SK-N-SH treated with all-trans-retinoic acid at 6 μM for 48 hours (cell line): ENCODE results near the gene CAST.

Experiments
- ATAC-seq: fragments of 200-7000 bp; cut with Tn5 transposase; 3 replicates; pipeline ENCODE4 v1.9.1; 2020; ENCODE audit warnings: mild to moderate bottlenecking, moderate library complexity
- ARNTL ChIP-seq: fragments of 450-650 bp; formaldehyde crosslinking; IDR thresholded peaks from 2 replicates; pipeline ENCODE4 v1.5.0; 2020; ENCODE audit warnings: low read depth, mild to moderate bottlenecking, moderate library complexity, borderline replicate concordance
- BACH2 ChIP-seq: fragments of 250-450 bp; sonication (Bioruptor Pico); IDR thresholded peaks from 2 replicates; pipeline ENCODE4 v1.9.0; 2021; ENCODE audit warnings: mild to moderate bottlenecking, borderline replicate concordance
- CSDC2 ChIP-seq: fragments of 250-450 bp; sonication (Bioruptor Pico); IDR thresholded peaks from 2 replicates; pipeline ENCODE4 v1.5.0; 2020; ENCODE audit warnings: mild to moderate bottlenecking, moderate library complexity
- CSRNP3 ChIP-seq: fragments of 250-450 bp; sonication (Bioruptor Pico); IDR thresholded peaks from 2 replicates; pipeline ENCODE4 v1.5.1; 2021; ENCODE audit warnings: mild to moderate bottlenecking, moderate library complexity
- ESRRG ChIP-seq: fragments of 250-450 bp; sonication (Bioruptor Pico); IDR thresholded peaks from 2 replicates; pipeline ENCODE4 v1.6.1; 2021; ENCODE audit warnings: mild to moderate bottlenecking
- GLIS3 ChIP-seq: fragments of 250-450 bp; sonication (Bioruptor Pico); IDR thresholded peaks from 2 replicates; pipeline ENCODE4 v1.5.0; 2020; ENCODE audit warnings: mild to moderate bottlenecking, moderate library complexity
- ISL1 ChIP-seq: fragments of 250-450 bp; sonication (Bioruptor Pico); IDR thresholded peaks from 2 replicates; pipeline ENCODE4 v2.1.2; 2022; ENCODE audit warnings: mild to moderate bottlenecking, moderate library complexity
- OSR1 ChIP-seq: fragments of 250-450 bp; sonication (Bioruptor Pico); IDR thresholded peaks from 2 replicates; pipeline ENCODE4 v1.8.0; 2022; ENCODE audit warnings: moderate library complexity, mild to moderate bottlenecking, inconsistent platforms
- POU6F1 ChIP-seq: fragments of 250-450 bp; sonication (Bioruptor Pico); IDR thresholded peaks from 2 replicates; pipeline ENCODE4 v1.8.0; 2021; ENCODE audit warnings: low read depth, mild to moderate bottlenecking, moderate library complexity, borderline replicate concordance
- PPARA ChIP-seq: fragments of 250-450 bp; sonication (Bioruptor Pico); IDR thresholded peaks from 2 replicates; pipeline ENCODE4 v1.5.0; 2020; ENCODE audit warnings: mild to moderate bottlenecking, borderline replicate concordance
- RARB ChIP-seq: fragments of 250-450 bp; sonication (Bioruptor Pico); IDR thresholded peaks from 2 replicates; pipeline ENCODE4 v1.8.0; 2021; ENCODE audit warnings: mild to moderate bottlenecking, moderate library complexity
- SNAI2 ChIP-seq: fragments of 250-450 bp; sonication (Bioruptor Pico); IDR thresholded peaks from 2 replicates; pipeline ENCODE4 v1.5.0; 2020; ENCODE audit warnings: mild to moderate bottlenecking, moderate library complexity
- TCF4 ChIP-seq: fragments of 250-450 bp; sonication (Bioruptor Pico); IDR thresholded peaks from 2 replicates; pipeline ENCODE4 v1.8.0; 2021; ENCODE audit warnings: mild to moderate bottlenecking, moderate library complexity, borderline replicate concordance
- TOX ChIP-seq: fragments of 250-450 bp; sonication (Bioruptor Pico); IDR thresholded peaks from 2 replicates; pipeline ENCODE4 v1.8.0; 2021; ENCODE audit warnings: mild to moderate bottlenecking, moderate library complexity, borderline replicate concordance
- ZC3H10 ChIP-seq: fragments of 250-450 bp; sonication (Bioruptor Pico); IDR thresholded peaks from 2 replicates; pipeline ENCODE4 v1.5.1; 2021; ENCODE audit warnings: mild to moderate bottlenecking, moderate library complexity
- ZFP3 ChIP-seq: fragments of 250-450 bp; sonication (Bioruptor Pico); IDR thresholded peaks from 2 replicates; pipeline ENCODE4 v1.5.0; 2020; ENCODE audit warnings: mild to moderate bottlenecking, moderate library complexity
- ZFP30 ChIP-seq: fragments of 450-650 bp; formaldehyde crosslinking; IDR thresholded peaks from 2 replicates; pipeline ENCODE4 v1.5.0; 2022; ENCODE audit warnings: mild to moderate bottlenecking, moderate library complexity
- ZNF565 ChIP-seq: fragments of 450-650 bp; formaldehyde crosslinking; conservative IDR thresholded peaks from 2 replicates; pipeline ENCODE4 v1.5.0; 2020; ENCODE audit warnings: low read depth, mild to moderate bottlenecking, moderate library complexity
- ZNF70 ChIP-seq: fragments of 450-650 bp; formaldehyde crosslinking; IDR thresholded peaks from 2 replicates; pipeline ENCODE4 v1.5.0; 2020; ENCODE audit warnings: mild to moderate bottlenecking, moderate library complexity
- ZNF8 ChIP-seq: fragments of 450-650 bp; formaldehyde crosslinking; IDR thresholded peaks from 2 replicates; pipeline ENCODE4 v1.5.0; 2020; ENCODE audit warnings: mild to moderate bottlenecking, moderate library complexity
- TF ChIP-seq, protein P1 (sequence below): fragments of 250-450 bp; sonication (Bioruptor Pico); IDR thresholded peaks from 2 replicates; pipeline ENCODE4 v1.8.0; 2020; ENCODE audit warnings: mild to moderate bottlenecking, moderate library complexity, borderline replicate concordance

Gene CAST

GRCh38 chr5:96772111-96772510, 109.9 kb downstream of the CAST start:
- TF ChIP-seq GLIS3 (CRISPR knock-in tag) (no peak), BACH2 (CRISPR knock-in tag) (no peak), POU6F1 (CRISPR knock-in tag) (no peak), ZNF70 (CRISPR knock-in tag) (no peak), CSDC2 (CRISPR knock-in tag) (no peak), ZNF565 (CRISPR knock-in tag) (no peak), ESRRG (CRISPR knock-in tag) (no peak), ARNTL (CRISPR knock-in tag) (no peak)
- TF ChIP-seq, all 23 proteins: peak for 0
- ATAC-seq, result no peak

- TF ChIP-seq ZNF70 (CRISPR knock-in tag) (no peak), ZNF565 (CRISPR knock-in tag) (no peak), CSRNP3 (CRISPR knock-in tag) (no peak), OSR1 (no peak), ARNTL (CRISPR knock-in tag) (no peak)
- TF ChIP-seq, all 23 proteins: peak for 0
- no peak for ATAC-seq
These were observed 110.4 kb downstream of the CAST start for GRCh38 chr5:96772542-96772941.

GRCh38 chr5:96775050-96775449, 112.9 kb downstream of the CAST start:
- no peak for TF ChIP-seq ESRRG (CRISPR knock-in tag)
- TF ChIP-seq BACH2 (CRISPR knock-in tag), result no peak
- TF ChIP-seq ZFP30 (CRISPR knock-in tag), result no peak
- no peak for TF ChIP-seq ARNTL (CRISPR knock-in tag)
- no peak for TF ChIP-seq TOX
- TF ChIP-seq TCF4 (CRISPR knock-in tag), result no peak
- TF ChIP-seq ZNF8 (CRISPR knock-in tag), result no peak
- no peak for TF ChIP-seq CSDC2 (CRISPR knock-in tag)
- no peak for TF ChIP-seq GLIS3 (CRISPR knock-in tag)
- TF ChIP-seq POU6F1 (CRISPR knock-in tag), result no peak
- TF ChIP-seq ZNF70 (CRISPR knock-in tag), result no peak
- TF ChIP-seq, protein P1, sequence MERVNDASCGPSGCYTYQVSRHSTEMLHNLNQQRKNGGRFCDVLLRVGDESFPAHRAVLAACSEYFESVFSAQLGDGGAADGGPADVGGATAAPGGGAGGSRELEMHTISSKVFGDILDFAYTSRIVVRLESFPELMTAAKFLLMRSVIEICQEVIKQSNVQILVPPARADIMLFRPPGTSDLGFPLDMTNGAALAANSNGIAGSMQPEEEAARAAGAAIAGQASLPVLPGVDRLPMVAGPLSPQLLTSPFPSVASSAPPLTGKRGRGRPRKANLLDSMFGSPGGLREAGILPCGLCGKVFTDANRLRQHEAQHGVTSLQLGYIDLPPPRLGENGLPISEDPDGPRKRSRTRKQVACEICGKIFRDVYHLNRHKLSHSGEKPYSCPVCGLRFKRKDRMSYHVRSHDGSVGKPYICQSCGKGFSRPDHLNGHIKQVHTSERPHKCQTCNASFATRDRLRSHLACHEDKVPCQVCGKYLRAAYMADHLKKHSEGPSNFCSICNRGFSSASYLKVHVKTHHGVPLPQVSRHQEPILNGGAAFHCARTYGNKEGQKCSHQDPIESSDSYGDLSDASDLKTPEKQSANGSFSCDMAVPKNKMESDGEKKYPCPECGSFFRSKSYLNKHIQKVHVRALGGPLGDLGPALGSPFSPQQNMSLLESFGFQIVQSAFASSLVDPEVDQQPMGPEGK (CRISPR knock-in tag), result no peak
- TF ChIP-seq OSR1, result no peak
- TF ChIP-seq ZC3H10 (CRISPR knock-in tag), result no peak
- no peak for TF ChIP-seq ZNF565 (CRISPR knock-in tag)
- TF ChIP-seq PPARA (CRISPR knock-in tag), result no peak
- TF ChIP-seq RARB (CRISPR knock-in tag), result no peak

GRCh38 chr5:96775689-96776088, 113.5 kb downstream of the CAST start:
- TF ChIP-seq ZNF565 (CRISPR knock-in tag) (no peak), SNAI2 (no peak), ZFP3 (CRISPR knock-in tag) (no peak), ISL1 (CRISPR knock-in tag) (no peak), ARNTL (CRISPR knock-in tag) (no peak), BACH2 (CRISPR knock-in tag) (no peak), PPARA (CRISPR knock-in tag) (no peak), POU6F1 (CRISPR knock-in tag) (no peak), ZFP30 (CRISPR knock-in tag) (no peak), CSRNP3 (CRISPR knock-in tag) (no peak), ZNF70 (CRISPR knock-in tag) (no peak), TOX (no peak), RARB (CRISPR knock-in tag) (no peak)
- ATAC-seq, result no peak

More at GRCh38 chr5:96775050-96775449, 112.9 kb downstream of the CAST start:
- no peak for ATAC-seq
